Measurements from ENCODE around the gene RETREG1.

DNA sequence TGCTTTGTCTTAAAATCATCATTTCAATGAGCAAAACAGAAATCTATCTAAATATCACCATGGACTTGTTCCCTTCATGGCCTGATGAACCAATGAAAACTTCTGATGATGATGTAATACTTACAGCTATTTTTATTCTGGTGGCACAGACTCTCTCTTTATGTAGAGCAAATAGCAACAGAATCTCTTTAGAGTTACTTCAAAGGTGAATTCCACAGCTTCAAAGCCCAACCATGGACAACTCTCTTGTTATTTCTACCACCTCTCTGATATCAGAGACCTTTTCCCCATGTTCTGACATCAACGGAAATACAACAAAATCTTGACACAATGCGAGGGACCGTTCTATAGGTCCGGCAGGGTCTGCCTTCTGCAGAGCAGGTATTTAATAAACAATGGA lies 70.1 kb downstream of the RETREG1 start:
- no peak for TF ChIP-seq HDGF (IDR thresholded peaks at IDR 0.05; ENCODE audit: borderline replicate concordance)
- TF ChIP-seq L3MBTL2 (conservative IDR thresholded peaks at IDR 0.05): no peak

Data from HEK293T (cell line).